GM03348 (cell line): ENCODE results near the gene MLF2.
"Not testable (repeated sequence)": the region's sequence is repeated elsewhere in the genome, so short reads cannot be mapped to it uniquely, and the experiment has no call there.

Experiments used
- DNase-seq: peaks from one replicate; pipeline ENCODE4 v3.0.0; 2012; ENCODE audit warnings: low spot score

MLF2 gene

DNA sequence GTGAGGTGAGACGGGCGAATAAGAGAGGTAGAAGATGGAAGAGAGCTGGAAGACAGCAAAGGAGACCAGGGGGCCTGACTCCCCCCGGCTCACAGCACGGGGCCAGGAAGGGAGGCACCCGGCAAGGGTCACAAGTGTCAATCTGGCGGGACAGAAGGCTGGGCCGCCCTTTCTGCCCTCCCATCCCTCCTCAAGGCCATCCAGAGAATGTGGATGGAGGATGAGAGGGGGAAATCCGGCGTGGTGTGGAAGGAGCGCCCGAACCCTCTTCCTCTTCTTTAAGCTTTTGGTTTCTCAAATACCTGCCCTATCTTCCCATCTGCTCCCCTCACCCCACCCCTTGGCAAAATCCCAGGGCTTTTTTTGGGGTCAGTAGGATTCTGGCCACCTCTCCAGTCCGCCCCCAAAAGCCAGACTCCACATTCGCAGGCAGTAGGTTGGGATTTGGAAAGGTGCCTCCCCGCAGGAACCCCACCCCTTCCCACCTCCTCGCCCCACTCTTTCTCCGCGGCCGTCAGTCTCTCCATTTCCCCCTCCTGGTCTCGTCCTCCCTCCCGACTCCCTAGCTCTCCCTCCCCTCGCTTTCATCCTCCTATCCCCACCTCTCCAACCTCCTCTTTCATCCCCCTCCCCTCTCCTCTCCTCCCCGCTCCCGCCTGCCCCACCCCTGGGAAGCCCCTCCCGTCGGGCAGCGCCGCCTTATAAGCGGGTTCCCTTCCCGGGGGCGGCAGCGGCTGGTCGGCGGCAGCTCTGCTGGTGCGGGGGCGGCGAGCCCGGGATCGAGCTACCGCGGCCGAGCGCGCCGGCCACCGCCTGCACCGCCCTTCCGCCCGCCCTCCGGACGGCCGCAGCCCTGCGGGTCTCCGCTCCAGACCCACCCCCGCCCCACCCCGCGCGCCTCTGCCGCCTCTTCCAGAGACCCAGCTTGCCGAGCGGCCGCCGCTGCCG lies 13.0 kb upstream of the MLF2 start, which contains the start of gene PTMS:
TSS of gene PTMS (plus strand) at position 730 of the 948 bp plus-strand sequence. CDS start 343 bp downstream, outside the sequence.
- peak; percentile 93 for DNase-seq

GRCh38 chr12:6765048-6765633 lies 12.2 kb upstream of the MLF2 start:
- no peak for DNase-seq

DNA sequence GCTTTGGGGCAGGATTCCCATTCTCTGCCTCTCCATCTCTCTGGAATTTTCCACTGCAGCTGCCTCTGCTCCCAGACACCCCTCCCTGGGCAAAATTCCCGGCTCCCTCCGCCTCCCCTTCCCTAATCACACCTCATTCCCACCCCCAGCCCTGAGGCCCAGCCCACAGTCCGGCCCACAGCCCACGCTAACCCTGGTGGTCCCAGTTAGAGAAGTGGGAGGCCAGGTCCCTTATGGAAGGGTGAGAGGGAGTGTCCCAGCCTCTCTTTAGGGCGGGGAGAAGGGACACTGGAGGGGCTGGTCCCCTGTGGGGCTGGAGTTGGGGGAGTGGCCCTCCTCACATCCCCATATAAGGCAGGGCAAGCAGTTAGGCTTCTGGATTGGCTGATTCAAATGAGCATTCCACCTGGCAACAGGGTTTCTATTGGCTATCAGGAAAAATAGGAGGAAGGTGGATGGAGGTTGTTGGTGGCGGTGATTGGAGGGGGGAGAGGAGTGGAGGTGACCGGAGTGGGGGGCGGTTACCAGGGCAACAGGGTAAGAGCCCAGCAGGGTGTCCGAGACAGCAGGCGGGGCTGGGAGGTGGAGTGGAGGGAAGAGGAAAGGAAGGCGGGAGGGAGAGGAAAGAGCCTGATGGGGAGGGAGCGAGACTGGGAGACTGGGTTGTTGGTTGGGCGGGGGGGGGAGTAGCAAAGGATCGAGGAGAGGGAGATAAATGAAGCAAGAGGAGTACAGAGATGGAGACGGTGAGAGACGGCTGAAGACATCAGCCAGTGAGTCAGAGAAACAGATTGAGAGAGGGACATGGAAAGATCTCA lies 11.3 kb upstream of the MLF2 start:
- DNase-seq = peak; percentile 97

DNA sequence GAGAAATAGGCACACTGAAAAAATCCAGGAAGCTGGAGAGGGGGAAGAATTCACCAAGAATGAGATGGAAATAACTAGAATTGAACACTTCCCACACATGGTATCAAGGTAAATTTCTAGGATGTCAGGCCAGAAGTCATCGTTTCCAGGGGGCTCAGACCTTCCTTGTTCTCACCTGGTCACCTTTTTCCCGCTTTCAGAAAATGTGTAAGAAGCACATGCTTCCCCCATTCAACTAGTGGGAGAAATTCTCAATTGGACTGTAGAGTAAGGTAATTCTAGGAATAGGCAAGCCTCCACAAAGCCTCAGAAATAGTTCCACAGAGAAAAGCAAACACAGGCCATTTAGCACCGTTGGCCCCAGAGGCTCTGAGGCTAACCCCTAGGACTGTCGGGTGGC lies 10.4 kb upstream of the MLF2 start:
- DNase-seq = no peak

- DNase-seq = no peak
These were observed 6.8 kb upstream of the MLF2 start for GRCh38 chr12:6759741-6760140.

GRCh38 chr12:6758506-6759095 lies 5.7 kb upstream of the MLF2 start:
- no peak for DNase-seq

DNA sequence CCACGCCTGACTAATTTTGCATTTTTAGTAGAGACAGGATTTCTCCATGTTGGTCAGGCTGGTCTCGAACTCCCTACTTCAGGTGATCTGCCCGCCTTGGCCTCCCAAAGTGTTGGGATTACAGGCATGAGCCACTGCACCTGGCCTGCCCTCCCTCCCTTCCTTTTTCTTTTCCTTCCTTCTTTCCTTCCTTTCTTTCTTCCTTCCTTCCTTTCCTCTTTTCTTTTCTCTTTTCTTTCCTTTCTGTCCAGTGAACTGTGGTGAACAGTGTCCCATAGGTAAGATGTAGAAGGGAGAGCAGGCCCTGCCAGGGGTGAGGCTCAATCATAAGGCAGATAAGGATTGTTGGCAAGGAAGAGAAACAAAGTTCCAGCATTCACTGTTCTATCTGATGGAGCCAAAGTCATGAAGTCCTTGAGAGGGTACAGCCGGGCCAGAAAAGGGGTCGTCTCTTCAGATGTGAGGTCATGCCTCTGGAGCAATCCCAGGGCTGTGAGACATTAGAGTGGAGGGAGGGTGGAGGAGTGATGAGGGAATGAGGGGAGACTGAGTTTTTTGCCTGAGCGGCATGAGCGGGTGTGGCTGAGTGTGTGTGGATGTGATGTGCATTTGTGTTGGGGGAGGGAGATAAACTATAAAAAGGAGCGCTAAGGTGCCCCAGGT lies 4.2 kb upstream of the MLF2 start:
- DNase-seq = no peak

DNA sequence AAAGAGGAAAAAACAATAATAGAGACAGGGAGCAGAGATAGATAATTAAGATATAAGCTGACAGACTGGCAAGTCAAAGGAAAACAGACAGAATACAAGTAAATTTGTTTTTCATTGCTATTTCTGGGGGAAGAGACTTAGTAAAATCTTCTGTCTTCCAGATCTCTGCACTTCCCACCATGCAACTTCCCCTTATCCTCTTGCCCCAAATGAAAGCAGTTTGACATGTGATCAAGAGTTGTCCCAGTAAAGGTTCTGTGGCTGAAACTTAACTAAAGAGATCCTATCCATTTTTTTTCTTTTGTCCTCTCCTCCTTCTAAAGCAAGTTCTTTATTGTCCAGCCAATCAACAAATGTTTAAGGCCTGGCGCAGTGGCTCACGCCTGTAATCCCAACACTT lies 1.5 kb upstream of the MLF2 start:
- DNase-seq = no peak

DNA sequence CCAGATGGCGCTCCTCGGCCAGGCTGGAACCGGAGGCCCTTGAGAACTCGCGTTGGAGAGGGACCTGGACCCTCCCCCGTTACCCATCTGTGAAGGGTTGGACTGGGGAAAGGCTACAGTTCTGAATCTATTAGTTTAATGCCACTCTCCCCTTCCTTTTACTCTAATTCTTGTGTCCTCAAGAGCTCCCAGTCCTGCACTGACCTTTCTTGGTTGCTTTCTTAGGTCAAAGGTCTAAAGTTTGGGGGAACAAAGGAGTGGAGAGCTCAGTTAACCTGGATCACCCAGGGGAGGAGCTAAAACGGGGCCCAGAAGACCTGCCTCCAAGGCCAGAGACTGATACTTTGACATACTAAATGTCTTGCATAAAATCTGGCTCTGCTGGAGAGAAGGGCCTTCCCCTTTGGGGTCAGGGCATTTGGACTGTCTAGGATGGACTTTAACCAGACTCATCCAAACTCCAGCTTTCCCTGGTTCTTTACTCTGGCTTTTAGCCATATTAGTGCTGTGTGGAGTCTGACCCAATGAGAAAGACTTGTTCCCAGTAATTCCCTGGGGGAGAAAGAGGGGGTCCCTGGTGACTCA lies 923 bp upstream of the MLF2 start:
- DNase-seq = no peak

- peak; percentile 79 for DNase-seq
These were observed 597 bp downstream of the MLF2 start for GRCh38 chr12:6752167-6752920.

DNA sequence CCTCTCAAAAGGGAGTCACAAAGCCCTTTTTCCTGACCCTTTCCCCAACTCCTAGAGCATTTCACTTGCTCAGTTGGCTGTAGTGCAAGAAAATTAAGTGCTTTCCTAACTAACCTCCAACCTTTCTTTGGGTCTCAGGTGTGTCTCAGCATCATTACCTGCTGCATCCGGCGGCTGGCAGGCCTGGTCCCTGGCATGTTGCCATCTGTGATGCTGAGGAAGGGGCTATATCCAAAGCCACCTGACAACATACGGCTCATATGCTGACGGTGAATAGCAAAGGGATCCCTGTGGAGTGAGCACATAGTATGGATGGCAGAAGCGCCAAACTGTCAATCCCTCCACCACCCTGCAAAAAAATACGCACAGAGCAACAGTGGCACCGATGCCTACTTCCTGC lies 1.2 kb downstream of the MLF2 start:
- no peak for DNase-seq

DNA sequence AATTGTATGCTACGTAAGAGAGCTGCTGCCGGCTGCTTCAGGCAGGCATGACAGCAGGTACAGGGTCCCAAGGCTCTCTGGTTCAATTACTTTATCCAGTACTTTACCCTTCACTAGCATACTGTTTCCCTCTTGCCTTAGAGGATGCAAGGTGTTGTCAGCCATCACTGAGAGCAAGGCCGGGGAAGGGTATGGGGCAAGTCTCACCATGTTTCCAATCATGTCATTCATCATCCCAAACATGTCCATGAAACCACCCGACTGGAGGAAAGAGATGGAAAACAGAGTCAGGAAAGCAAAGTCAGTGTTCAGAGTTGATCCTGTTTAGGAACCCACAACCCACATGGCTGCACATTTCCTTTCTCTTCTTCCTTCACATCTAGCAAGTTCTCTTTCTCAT lies 2.4 kb downstream of the MLF2 start:
- no peak for DNase-seq

DNA sequence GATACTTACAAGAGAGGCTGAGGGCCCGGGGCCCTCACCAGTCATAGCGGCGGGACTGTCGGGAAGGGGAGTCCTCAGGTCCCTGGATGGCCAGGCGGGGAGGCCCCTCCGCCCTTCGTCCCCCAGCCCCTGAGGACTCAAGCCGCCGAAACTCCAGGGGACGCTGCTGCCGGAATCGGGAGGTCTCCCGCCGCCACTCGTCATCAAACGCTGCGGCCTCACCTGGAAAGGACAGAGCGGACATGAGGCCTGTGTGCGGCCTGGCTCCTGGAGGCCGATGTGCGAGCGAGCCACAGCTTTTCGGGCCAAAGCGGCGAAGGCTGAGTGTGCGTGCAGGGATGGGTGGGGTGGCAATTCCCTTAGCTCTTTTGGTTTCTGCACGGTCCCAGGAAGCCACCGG lies 4.2 kb downstream of the MLF2 start:
- no peak for DNase-seq

GRCh38 chr12:6747216-6747615 lies 5.7 kb downstream of the MLF2 start:
- DNase-seq = no peak

GRCh38 chr12:6745741-6746525 lies 7.0 kb downstream of the MLF2 start:
- no peak for DNase-seq

DNA sequence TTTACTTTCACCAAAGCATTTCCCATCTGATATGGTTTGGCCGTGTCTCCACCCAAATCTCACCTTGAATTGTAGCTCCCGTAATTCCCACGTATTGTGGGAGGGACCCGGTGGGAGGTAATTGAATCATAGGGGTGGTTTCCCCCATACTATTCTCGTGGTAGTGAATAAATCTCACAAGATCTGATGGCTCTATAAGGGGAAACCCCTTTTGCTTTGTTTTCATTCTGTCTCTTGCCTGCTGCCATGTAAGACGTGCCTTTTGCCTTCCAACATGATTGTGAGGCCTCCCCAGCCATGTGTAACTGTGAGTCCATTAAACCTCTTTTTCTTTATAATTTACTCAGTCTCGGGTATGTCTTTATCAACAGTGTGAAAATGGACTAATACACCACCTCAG lies 9.6 kb downstream of the MLF2 start:
- DNase-seq = not testable (repeated sequence)

DNA sequence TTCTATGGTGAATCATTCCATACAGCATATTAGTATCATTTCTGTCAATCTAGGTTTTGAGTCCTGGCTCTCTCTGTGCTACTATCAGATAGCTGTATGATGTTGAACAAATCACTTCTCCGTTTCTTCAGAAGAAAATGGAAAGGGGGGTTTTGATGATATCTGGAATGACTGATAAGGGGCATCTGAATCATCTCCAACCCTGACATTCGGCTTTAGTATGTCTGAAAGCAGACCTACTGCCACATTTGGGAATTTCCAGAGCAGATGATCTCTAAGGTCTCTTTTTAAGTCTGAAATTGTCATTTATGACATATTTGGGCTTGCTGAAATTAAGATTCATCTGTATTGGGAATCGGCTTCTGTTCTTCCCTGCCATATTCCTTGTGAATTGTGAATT lies 10.1 kb downstream of the MLF2 start:
- no peak for DNase-seq

DNA sequence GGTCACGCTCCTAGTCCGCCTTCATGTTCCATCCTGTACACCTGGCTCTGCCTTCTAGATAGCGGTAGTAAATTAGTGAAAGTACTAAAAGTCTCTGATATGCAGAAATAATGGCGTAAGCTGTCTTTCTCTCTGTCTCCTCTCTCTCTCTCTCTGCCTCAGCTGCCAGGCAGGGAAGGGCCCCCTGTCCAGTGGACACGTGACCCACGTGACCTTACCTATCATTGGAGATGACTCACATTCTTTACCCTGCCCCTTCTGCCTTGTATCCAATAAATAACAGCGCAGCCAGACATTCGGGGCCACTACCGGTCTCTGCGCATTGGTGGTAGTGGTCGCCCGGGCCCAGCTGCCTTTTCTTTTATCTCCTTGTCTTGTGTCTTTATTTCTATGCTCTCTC lies 10.9 kb downstream of the MLF2 start:
- not testable (repeated sequence) for DNase-seq

- no peak for DNase-seq
These were observed 16.2 kb downstream of the MLF2 start for GRCh38 chr12:6736754-6737153.
